Mucosa of rectum (tissue), 2 donors: ENCODE data around the gene TAF8.
"Not testable (repeated sequence)": the region's sequence is repeated elsewhere in the genome, so short reads cannot be mapped to it uniquely, and the experiment has no call there.

Source experiments
- H3K27ac ChIP-seq, 2 donors: one replicate each; pipeline ENCODE4 v1.7.0; 2013; ENCODE audit warnings: inconsistent platforms in 2 of 2, low read depth in 2 of 2, low read length in 2 of 2
- H3K27me3 ChIP-seq, 2 donors: one replicate each; pipeline ENCODE4 v1.7.0; 2013; ENCODE audit warnings: low read length in 2 of 2; ENCODE audit not compliant: control insufficient read depth in 2 of 2, insufficient read depth in 2 of 2
- H3K36me3 ChIP-seq, 2 donors: one replicate each; pipeline ENCODE4 v1.7.0; 2013; ENCODE audit warnings: low read length in 2 of 2; ENCODE audit not compliant: control insufficient read depth in 2 of 2, insufficient read depth in 2 of 2
- H3K4me1 ChIP-seq, 2 donors: one replicate each; pipeline ENCODE4 v1.7.0; 2013; ENCODE audit warnings: low read length in 2 of 2, mild to moderate bottlenecking in 1 of 2; ENCODE audit not compliant: control insufficient read depth in 2 of 2, insufficient read depth in 2 of 2
- H3K4me3 ChIP-seq, 2 donors: one replicate each; pipeline ENCODE4 v1.7.0; 2013; ENCODE audit warnings: low read length in 2 of 2
- H3K9ac ChIP-seq, 2 donors: one replicate each; pipeline ENCODE4 v1.7.0; 2013; ENCODE audit warnings: low read length in 2 of 2, low read depth in 1 of 2, mild to moderate bottlenecking in 1 of 2
- H3K9me3 ChIP-seq, 2 donors: one replicate each; pipeline ENCODE4 v1.7.0; 2013; ENCODE audit warnings: low read length in 2 of 2; ENCODE audit not compliant: control insufficient read depth in 2 of 2
- donor health status: healthy.
- donor health status: Normal muscosa, but diverticular disease.

Gene TAF8

GRCh38 chr6:42029062-42029685, 21.1 kb upstream of the TAF8 start:
- no peak overlapping the region for H3K9ac ChIP-seq
- H3K27me3 ChIP-seq: no peaks in the 10 kb centered on the region
- H3K4me1 ChIP-seq: peaks cover 0 to 3% of the 10 kb centered on the region in 2 donors
- H3K4me3 ChIP-seq: no peak overlapping the region
- no peaks in the 10 kb centered on the region for H3K9me3 ChIP-seq
- no peak overlapping the region for H3K27ac ChIP-seq
- no peaks in the 10 kb centered on the region for H3K36me3 ChIP-seq

GRCh38 chr6:42029881-42030280, 20.4 kb upstream of the TAF8 start:
- Histone ChIP-seq H3K4me3 (no peak overlapping the region), H3K36me3 (no peaks in the 10 kb centered on the region), H3K27me3 (no peaks in the 10 kb centered on the region), H3K27ac (no peak overlapping the region), H3K9ac (no peak overlapping the region), H3K9me3 (no peaks in the 10 kb centered on the region), H3K4me1 (peaks cover 0 to 3% of the 10 kb centered on the region in 2 donors)

- H3K9ac ChIP-seq: no peak overlapping the region
- no peaks in the 10 kb centered on the region for H3K36me3 ChIP-seq
- no peak overlapping the region for H3K27ac ChIP-seq
- H3K4me1 ChIP-seq: peaks cover 0 to 3% of the 10 kb centered on the region in 2 donors
- no peaks in the 10 kb centered on the region for H3K27me3 ChIP-seq
- H3K4me3 ChIP-seq: no peak overlapping the region
- no peaks in the 10 kb centered on the region for H3K9me3 ChIP-seq
Observed at GRCh38 chr6:42030585-42031506, 19.5 kb upstream of the TAF8 start.

GRCh38 chr6:42032366-42032765, 18.0 kb upstream of the TAF8 start:
- Histone ChIP-seq H3K4me1 (peaks cover 0 to 3% of the 10 kb centered on the region in 2 donors), H3K9me3 (no peaks in the 10 kb centered on the region), H3K36me3 (no peaks in the 10 kb centered on the region), H3K27me3 (no peaks in the 10 kb centered on the region), H3K4me3 (no peak overlapping the region), H3K27ac (no peak overlapping the region), H3K9ac (no peak overlapping the region)

GRCh38 chr6:42037669-42038068, 12.7 kb upstream of the TAF8 start:
- H3K4me3 ChIP-seq, H3K4me1 ChIP-seq, H3K36me3 ChIP-seq, H3K9me3 ChIP-seq, H3K27me3 ChIP-seq, H3K9ac ChIP-seq, H3K27ac ChIP-seq: not testable (repeated sequence)

GRCh38 chr6:42038163-42038562, 12.2 kb upstream of the TAF8 start:
- no peaks in the 10 kb centered on the region for H3K27me3 ChIP-seq
- H3K4me3 ChIP-seq: no peak overlapping the region
- no peak overlapping the region for H3K9ac ChIP-seq
- H3K9me3 ChIP-seq: no peaks in the 10 kb centered on the region
- H3K36me3 ChIP-seq: no peaks in the 10 kb centered on the region
- no peak overlapping the region for H3K27ac ChIP-seq
- H3K4me1 ChIP-seq: peaks cover 0 to 2% of the 10 kb centered on the region in 2 donors

GRCh38 chr6:42038811-42039408, 11.4 kb upstream of the TAF8 start:
- H3K27ac ChIP-seq: no peak overlapping the region
- no peaks in the 10 kb centered on the region for H3K36me3 ChIP-seq
- no peaks in the 10 kb centered on the region for H3K27me3 ChIP-seq
- no peaks in the 10 kb centered on the region for H3K9me3 ChIP-seq
- H3K9ac ChIP-seq: no peak overlapping the region
- peaks cover under 1 to 4% of the 10 kb centered on the region in 2 donors for H3K4me1 ChIP-seq
- no peak overlapping the region for H3K4me3 ChIP-seq

- H3K4me3 ChIP-seq: no peak overlapping the region
- no peaks in the 10 kb centered on the region for H3K36me3 ChIP-seq
- no peak overlapping the region for H3K9ac ChIP-seq
- peak overlapping the region in 1 of 2 donors; percentile 48 for H3K27ac ChIP-seq
- H3K4me1 ChIP-seq: peaks cover 18% of the 10 kb centered on the region in 2 donors
- no peaks in the 10 kb centered on the region for H3K27me3 ChIP-seq
- no peaks in the 10 kb centered on the region for H3K9me3 ChIP-seq
Observed at GRCh38 chr6:42040856-42041480, 9.4 kb upstream of the TAF8 start.

- H3K27me3 ChIP-seq: no peaks in the 10 kb centered on the region
- peak overlapping the region in 1 of 2 donors; percentile 7 for H3K4me3 ChIP-seq
- no peaks in the 10 kb centered on the region for H3K9me3 ChIP-seq
- H3K4me1 ChIP-seq: peaks cover 24% of the 10 kb centered on the region in 2 donors
- peak overlapping the region in 1 of 2 donors; percentile 48 for H3K27ac ChIP-seq
- no peaks in the 10 kb centered on the region for H3K36me3 ChIP-seq
- H3K9ac ChIP-seq: no peak overlapping the region
Observed at GRCh38 chr6:42041481-42042053, 8.8 kb upstream of the TAF8 start.
